K562 (cell line): ENCODE data around the gene NUCKS1. TPM values are rescaled to one million over a fixed set of nuclear protein-coding genes. Genes with fewer than 3 reads are reported as not detected.

Experiments
- ARID4B ChIP-seq: sonication (generic); formaldehyde crosslinking; IDR thresholded peaks from 2 replicates; pipeline ENCODE4 v1.8.0; 2022; ENCODE audit warnings: mild to moderate bottlenecking, missing genetic modification reagents
- CREB3 ChIP-seq: fragments of 450-650 bp; conservative IDR thresholded peaks from 2 replicates; pipeline ENCODE4 v1.6.1; 2016; ENCODE audit warnings: missing genetic modification characterization, low read depth, mild to moderate bottlenecking, missing compliant biosample characterization, moderate library complexity
- ETV6 ChIP-seq, 3 experiments: fragments of 150-350 bp in 1 of 3; sonication (generic) in 1 of 3; formaldehyde crosslinking in 1 of 3; IDR thresholded peaks; 2 replicates each; pipeline versions ENCODE4 v1.6.1 to v1.8.0; 2014 to 2022; ENCODE audit warnings: borderline replicate concordance in 2 of 3, low read depth in 2 of 3, antibody characterized with exemption in 1 of 3, low read length in 1 of 3, mild to moderate bottlenecking in 1 of 3, missing genetic modification reagents in 1 of 3
- FOSL1 ChIP-seq: fragments of 200-800 bp; sonication (Bioruptor generic); conservative IDR thresholded peaks from 2 replicates; pipeline ENCODE4 v1.6.1; 2016; ENCODE audit warnings: missing genetic modification characterization, missing compliant biosample characterization
- FOXJ3 ChIP-seq: sonication (generic); formaldehyde crosslinking; IDR thresholded peaks from 2 replicates; pipeline ENCODE4 v1.4.0; 2020; ENCODE audit warnings: mild to moderate bottlenecking, missing genetic modification reagents
- HDAC2 ChIP-seq: fragments of 450-650 bp; IDR thresholded peaks from 2 replicates; pipeline ENCODE4 v1.6.1; 2016; ENCODE audit warnings: mild to moderate bottlenecking
- NFRKB ChIP-seq: fragments of 450-650 bp; IDR thresholded peaks from 2 replicates; pipeline ENCODE4 v1.6.1; 2016; ENCODE audit warnings: low read depth
- POLR2G ChIP-seq: fragments of 200-400 bp; formaldehyde crosslinking; IDR thresholded peaks from 2 replicates; pipeline ENCODE4 v1.6.1; 2017; ENCODE audit warnings: low read depth, mild to moderate bottlenecking, antibody characterized with exemption, low read length, moderate library complexity
- PRMT5 ChIP-seq: sonication (generic); formaldehyde crosslinking; IDR thresholded peaks from 2 replicates; pipeline ENCODE4 v1.5.0; 2020; ENCODE audit warnings: missing genetic modification reagents
- SMARCC2 ChIP-seq: fragments of 450-650 bp; IDR thresholded peaks from 2 replicates; pipeline ENCODE4 v1.6.1; 2017; ENCODE audit warnings: antibody characterized with exemption, moderate library complexity, mild to moderate bottlenecking, low read depth
- TAF15 ChIP-seq: fragments of 200-400 bp; formaldehyde crosslinking; IDR thresholded peaks from 2 replicates; pipeline ENCODE4 v1.6.1; 2017; ENCODE audit warnings: mild to moderate bottlenecking, low read depth, low read length, moderate library complexity
- ZNF24 ChIP-seq: fragments of 450-650 bp; IDR thresholded peaks from 2 replicates; pipeline ENCODE4 v1.6.1; 2016
- ZNF764 ChIP-seq: fragments of 250-450 bp; sonication (Bioruptor Pico); IDR thresholded peaks from 2 replicates; pipeline ENCODE4 v1.4.0; 2020; ENCODE audit warnings: low read depth, mild to moderate bottlenecking, moderate library complexity
- polyA plus RNA-seq, 8 experiments: library from polyadenylated mRNA; depleted of rRNA in 4 of 8; stranded (reverse) in 5 of 8; unstranded in 3 of 8; fragments of >200 nt; fragmentation: Nextera tagmentation in 2 of 8; fragmentation: Illumina TruSeq in 1 of 8; extraction: Ambion mirVana in 2 of 8; extraction: Trizol in 1 of 8; gene quantifications; 2 replicates each; pipeline versions ENCODE4 v1.2.1 to v1.2.3, GENCODE V29; 2011 to 2014; ENCODE audit warnings: inconsistent platforms in 1 of 8, missing spikeins in 1 of 8
- total RNA-seq, 7 experiments: library from RNA; depleted of rRNA in 6 of 7; stranded (reverse); fragments of >200 nt in 6 of 7; fragmentation: Illumina TruSeq in 2 of 7; extraction: Trizol in 2 of 7; gene quantifications; 2 replicates each; pipeline versions ENCODE4 v1.2.1 to v1.2.3, GENCODE V29; 2011 to 2021; ENCODE audit warnings: low replicate concordance in 1 of 7

The NUCKS1 gene
- total and polyA plus RNA-seq, 9 of the 15 experiments (the other 6 are each of a cell fraction or from before 2014, with no cell fraction given) = 66.7 to 244 (median 149) TPM

GRCh38 chr1:205775015-205775716 lies 25.2 kb upstream of the NUCKS1 start, which contains the start of gene RAB29 (continued):
- no peak for TF ChIP-seq ETV6 (IDR thresholded peaks at IDR 0.05; ENCODE audit: borderline replicate concordance in 1 of 2, low read depth in 2 of 2, low read length in 1 of 2)
- TF ChIP-seq ETV6 (CRISPR knock-in tag; IDR thresholded peaks at IDR 0.05; ENCODE audit: borderline replicate concordance) = no peak
- no peak for TF ChIP-seq CREB3
- no peak for TF ChIP-seq PRMT5 (CRISPR knock-in tag)
- 0 out of 2 replicates have a peak, but pooled peaks have one; percentile 47 for TF ChIP-seq SMARCC2
- 0 out of 2 replicates have a peak, but pooled peaks have one; percentile 31 for TF ChIP-seq NFRKB
- TF ChIP-seq HDAC2 = peak; percentile 49; the same call in 1 of the 2 replicates
- TF ChIP-seq TAF15 = no peak
- peak; percentile 70 for TF ChIP-seq POLR2G
- TF ChIP-seq ZNF764 (CRISPR knock-in tag) = no peak
- TF ChIP-seq FOXJ3 (CRISPR knock-in tag) = no peak
- peak; percentile 71; the same call in 1 of the 2 replicates for TF ChIP-seq ARID4B (CRISPR knock-in tag)
- no peak for TF ChIP-seq FOSL1 (tag)
- TF ChIP-seq ZNF24 = no peak
